HG02885 (cell line): ENCODE results near the gene TUBA1B.
A peak's percentile ranks its signal among the peaks of the same experiment; 100 is the strongest.
"Not testable (repeated sequence)": the region's sequence is repeated elsewhere in the genome, so short reads cannot be mapped to it uniquely, and the experiment has no call there.

Experiments
- ATAC-seq: cut with Tn5 transposase; IDR thresholded peaks from one replicate; pipeline ENCODE4 v1.9.1; 2021; ENCODE audit warnings: mild to moderate bottlenecking; ENCODE audit not compliant: unreplicated experiment, poor library complexity

The TUBA1B gene

DNA sequence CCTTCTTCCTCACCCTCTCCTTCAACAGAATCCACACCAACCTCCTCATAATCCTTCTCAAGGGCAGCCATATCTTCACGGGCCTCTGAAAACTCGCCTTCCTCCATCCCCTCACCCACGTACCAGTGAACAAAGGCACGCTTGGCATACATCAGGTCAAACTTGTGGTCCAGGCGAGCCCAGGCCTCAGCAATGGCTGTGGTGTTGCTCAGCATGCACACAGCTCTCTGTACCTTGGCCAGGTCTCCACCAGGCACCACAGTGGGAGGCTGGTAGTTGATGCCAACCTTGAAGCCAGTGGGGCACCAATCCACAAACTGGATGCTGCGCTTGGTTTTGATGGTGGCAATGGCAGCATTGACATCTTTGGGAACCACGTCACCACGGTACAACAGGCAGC is 3.2 kb downstream of the TUBA1B start:
- ATAC-seq = not testable (repeated sequence)

DNA sequence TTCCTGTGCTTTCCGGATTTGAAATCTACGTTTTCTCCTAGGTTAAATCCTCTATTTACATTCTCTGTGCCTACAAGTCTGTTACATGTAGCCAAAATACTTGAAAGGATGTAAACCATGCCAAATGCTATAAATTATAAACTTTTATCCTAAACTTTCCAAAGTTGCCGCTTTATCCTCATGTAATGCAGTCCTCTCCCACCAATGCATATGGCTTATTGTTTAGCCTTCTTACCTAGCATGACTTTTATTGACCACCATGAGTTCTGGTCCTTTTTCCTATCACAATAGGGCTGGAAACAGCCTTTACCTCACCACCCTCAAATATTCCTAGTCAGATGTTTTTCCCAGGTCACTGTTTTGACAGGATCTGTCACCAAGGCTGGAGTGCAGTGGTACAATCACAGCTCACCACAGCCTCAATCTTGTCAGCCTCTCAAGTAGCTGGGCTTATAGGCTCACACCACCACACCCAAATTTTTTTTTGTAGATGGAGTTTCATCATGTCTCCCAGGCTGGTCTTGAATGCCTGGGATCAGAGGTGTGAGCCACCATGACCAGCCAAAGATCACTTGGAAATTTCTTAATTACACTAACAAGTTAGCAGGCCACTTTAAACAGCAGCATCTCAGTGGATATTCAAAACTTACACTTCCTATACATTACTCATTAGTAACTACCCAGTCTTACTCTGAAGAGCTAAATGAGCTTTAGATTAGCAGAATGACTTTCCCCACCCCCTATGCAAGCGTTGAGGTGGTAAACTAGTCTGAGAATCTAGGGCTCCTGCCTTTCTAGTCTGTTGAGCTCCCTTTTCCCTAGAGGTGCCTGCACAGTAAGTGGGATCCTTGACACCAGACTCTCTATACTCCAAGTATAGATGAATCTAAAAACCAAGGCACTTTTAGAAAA is 4.1 kb downstream of the TUBA1B start:
- no peak for ATAC-seq

DNA sequence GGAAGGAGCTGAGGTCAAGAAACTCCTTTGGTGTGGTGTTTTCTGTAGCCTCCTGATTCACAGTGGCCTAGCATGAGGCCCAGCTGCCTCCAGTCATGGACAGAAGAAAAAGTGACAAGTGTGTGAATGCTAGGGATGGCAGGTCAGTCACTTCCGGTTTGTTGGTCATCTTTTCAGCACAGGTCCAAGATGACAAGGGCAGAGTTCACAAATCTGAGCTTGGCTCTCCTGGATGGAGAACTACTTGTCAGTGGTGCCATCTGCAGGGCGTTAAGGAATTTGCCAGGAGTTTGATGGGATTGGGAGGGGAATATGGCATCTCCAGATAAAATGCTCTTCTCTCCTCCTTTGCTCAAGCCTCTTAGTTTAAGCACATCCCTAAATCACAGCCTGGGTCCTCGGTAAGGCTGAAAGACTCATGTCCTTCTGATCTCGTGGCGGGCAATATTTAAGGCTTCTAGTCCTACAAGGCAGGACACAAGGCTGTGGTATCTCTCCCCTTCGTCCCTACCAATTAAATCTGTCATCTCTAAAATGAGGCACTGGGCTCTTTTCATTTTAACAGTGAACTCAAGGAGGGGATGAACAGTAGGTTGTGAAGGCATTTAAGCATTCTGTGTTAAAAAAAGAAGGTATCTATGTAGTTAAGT is 10.0 kb downstream of the TUBA1B start:
- ATAC-seq = no peak

DNA sequence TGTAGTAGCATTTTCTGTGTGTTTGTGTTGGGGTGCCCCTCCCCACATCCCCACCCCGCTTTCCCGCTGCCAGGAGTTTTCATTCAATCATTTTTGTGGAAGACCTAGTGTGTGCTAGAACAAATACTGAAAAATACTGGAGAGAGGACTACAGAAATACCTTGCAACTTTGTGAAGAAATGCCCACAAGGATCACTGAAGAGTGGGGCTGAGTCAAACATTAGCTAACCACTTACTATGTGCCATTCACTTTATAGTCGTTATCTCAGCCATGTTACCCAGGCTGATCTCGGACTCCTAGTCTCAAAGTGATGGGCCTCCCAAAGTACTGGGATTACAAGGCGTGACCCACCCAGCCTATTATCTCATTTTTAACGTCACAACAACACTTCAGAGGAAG is 20.0 kb downstream of the TUBA1B start:
- no peak for ATAC-seq

DNA sequence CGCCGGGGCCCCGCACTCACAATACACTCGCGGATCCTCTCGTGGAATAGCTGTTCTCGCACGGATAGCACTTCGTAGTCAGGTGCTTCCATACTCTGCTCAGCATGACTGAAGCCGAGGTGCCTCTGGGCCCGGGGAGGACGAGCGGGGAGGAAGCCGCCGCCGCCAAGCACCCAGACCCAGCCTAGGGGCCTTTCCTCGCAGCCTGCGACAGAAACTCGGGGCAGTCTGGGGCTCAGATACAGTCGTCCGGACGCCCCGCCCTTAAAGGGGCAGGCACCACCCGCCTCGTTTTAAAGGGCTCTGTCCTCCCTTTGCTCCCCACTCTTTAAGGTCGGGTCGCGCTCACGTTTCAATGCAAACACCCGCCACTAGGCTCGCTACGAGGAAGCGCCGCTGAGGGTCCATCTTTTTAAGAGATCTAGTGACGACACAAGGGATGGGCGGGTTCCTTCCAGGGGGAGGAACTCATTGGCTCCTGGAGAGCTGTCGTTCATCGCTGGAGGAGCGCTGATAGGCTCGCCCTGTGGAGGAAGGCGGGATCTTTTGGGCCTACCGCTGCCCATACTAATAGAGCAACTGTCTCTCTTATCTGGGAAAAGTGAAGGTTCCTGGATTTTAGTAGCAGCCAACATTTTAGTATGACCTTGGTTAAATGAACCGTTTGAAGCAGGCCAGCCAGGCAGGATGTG is 20.6 kb downstream of the TUBA1B start, which contains the start of gene LMBR1L:
LMBR1L (minus strand) TSS at position 384 of the 692 bp plus-strand sequence; CDS start at position 92, 292 bp downstream.
- peak; percentile 99 for ATAC-seq

DNA sequence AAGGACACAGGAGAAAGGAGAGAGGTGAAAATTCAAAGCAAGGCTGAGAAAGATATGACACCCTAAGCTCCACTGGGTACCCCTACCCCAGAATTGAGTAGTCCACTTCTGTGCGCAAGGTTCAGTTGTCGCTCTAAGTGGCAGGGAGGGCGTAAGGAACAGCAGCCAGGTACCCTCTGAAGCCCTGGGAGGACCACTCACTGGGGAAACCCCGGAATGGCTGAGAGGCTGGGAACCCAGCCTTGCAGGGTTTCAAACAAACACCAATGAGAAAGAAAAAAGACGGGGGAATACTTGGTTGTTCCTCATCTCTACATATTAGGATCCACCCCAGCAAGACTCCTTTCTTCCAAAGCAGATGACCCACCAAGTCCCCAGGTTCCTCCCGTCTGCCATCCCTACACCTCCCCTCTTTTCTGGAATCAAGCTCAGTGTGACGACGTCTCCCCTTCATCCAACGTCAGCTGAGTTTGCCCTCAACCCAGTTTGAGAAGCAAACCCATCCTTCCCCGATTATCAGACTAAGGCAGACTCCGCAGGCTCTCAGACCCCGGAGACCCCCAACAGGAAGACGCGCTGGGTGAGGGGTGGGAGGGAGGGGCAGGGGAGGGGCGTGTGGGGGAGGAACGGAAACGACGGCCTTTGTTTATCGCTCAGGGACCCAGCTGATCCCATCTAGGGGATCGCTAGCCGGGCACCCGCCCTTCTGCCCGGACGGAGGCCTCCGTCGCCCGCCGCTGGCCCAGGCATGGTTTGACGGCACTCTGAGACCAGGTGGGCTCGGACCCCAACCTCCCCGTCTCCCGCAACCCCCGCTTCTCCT is 21.3 kb downstream of the TUBA1B start:
- ATAC-seq = no peak

DNA sequence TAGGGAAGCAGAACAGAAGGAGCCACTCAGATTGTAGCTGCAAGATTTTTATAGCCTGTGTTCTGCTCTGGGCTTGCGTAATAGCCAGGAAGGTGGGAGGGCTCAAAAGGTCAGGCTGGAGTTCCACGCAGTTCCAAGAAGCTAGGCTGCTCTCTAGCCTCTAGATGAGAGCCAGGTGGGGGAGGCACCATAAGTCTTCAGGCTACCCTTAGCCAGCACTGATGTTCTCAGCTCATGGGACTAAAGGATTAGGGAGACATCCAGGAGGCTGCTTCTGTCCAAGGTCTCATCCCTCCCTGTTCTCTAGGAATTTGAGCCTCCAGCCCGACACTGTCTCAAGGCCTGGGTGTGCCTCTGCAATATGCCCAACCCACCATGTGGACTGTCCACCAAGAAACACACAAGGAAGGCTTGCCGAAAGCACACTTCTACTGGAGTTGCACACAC is 22.2 kb downstream of the TUBA1B start:
- no peak for ATAC-seq

DNA sequence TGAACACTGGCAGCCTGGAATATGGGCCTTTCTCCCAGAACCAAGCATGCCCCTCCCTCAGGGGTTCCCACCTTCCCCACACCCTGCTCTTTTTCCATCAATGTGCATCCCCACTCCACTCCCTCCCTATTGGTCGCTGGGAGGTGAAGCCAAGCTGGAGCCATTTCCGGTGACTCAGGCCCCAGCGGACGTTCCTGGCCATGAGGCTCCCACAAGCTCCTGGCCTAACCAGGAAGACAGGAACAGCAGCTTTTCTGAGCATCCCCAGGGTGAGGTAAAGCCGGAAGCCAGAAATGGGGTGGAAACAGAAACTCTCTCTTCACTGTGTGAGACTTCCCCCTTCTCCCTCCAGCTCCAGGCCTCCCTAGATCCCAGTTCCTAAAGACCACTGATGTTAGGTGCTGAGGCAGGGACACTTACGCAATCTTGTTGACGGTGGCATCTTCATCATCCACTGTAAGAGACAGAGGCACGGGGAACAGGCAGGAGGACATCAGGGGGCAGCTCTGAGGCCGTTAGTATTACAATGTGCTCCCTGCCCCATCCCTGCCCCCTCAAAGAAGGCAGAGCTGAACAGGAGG is 25.6 kb downstream of the TUBA1B start:
- ATAC-seq = no peak

DNA sequence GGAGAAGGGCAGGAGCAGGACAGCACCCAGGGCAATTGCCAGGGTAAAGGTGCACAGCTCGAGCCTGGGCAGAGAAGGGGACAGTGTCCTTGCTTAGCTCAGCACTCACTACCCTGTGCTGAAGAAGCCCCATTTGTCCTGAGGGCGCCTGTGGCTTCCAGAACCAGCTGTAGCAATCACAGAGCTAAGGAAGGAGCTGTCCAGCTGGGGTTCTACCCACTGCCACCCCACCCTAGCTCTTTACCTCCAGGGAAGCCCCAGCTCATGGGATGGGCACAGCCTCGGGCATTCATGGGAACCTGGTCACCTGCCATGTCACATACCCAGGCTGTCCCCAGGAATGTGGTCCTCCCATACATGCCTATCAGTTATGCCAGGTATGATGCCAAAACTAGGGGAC is 26.4 kb downstream of the TUBA1B start:
- ATAC-seq = no peak

DNA sequence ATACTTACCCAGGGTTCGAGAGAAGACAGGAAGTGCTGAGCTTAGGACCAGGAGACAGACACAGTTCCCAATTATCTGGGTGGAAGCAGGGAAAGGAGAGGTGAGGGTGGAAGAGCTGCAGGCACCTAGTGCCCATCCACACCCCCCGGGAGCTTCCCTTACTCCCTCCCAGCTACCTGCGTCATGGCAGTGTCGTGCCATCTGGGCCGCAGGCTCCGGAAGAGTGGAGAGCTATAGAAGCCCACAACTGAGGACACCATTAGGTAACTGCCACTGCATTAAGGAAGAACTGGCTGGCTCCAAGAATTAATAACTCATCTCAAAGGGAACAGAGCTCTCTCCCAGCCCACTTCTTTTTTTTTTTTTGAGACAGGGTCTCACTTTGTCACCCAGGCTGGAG is 30.8 kb downstream of the TUBA1B start:
- ATAC-seq = no peak

DNA sequence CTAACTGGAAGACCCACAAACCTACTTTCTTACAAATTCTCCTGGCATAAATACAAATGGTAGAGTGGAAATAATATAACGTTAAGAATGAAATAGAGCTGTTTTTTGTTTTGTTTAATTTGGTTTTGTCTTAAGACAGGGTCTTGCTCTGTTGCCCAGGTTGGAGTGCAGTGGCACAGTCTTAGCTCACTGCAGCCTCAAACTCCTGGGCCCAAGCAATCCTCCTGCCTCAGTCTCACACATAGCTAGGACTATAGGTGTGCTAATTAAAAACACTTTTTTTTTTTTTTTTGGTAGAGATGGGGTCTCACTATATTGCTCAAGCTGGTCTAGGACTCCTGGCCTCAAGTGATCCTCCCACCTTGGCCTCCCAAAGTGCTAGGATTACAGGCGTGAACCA is 32.5 kb downstream of the TUBA1B start:
- no peak for ATAC-seq

DNA sequence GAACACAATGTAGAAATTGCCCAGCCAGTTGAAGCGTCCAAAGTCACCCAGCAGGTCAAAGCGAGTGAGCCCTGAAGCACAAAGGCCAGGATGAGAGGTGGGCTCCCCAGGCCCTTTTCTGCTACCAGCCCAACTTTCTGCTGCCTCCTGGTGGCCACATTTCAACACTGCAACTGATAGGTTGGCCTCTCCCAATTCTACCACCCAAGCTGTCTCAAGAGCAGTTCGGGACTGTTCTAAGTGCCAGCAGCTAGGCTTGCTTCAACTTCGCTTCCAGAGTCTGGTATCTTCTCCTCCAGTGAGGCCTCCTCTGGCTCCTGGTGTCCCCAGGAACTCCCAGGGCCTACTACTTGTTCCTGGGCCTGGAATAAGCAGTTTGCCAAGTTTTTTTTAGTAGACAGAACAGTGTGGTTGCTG is 33.2 kb downstream of the TUBA1B start:
- ATAC-seq = no peak

DNA sequence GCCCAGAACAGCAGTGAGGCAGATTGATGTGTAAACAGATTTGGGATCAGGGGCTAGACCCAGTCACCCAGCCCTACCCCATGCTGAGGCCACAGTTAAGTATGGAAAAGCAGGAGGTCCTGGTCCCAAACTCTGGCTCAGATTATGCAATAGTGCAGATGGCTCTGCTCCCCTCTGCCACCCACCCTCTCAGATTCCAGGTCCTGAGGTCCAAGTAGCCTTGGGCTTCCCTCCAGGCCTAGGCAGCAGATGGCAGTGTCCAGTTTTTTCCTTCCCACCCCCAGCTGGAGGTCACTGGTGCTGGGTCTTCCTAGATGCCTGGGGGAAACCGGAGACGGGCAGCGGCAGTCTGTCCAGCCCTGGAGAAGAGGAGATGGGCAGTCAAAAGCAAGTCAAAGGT is 33.8 kb downstream of the TUBA1B start:
- no peak for ATAC-seq

DNA sequence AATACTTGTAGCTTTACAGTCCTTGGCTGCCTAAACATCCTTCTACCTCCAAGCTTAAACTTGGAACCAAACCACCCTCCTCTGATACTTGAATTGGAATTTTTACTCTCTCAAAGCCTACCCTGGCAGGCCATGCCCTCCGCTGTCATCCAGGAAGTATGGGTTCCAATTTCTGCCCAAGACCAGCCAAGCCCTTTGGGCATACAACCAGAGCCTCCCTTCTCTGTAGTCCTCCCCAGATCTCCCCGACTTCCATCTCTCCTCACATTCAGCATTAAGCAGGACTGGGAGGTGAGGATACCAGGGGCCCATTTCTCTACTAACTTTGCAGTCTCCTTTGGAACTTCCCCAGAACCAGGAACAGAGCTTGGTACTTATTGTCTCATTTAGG is 36.2 kb downstream of the TUBA1B start:
- ATAC-seq = no peak

DNA sequence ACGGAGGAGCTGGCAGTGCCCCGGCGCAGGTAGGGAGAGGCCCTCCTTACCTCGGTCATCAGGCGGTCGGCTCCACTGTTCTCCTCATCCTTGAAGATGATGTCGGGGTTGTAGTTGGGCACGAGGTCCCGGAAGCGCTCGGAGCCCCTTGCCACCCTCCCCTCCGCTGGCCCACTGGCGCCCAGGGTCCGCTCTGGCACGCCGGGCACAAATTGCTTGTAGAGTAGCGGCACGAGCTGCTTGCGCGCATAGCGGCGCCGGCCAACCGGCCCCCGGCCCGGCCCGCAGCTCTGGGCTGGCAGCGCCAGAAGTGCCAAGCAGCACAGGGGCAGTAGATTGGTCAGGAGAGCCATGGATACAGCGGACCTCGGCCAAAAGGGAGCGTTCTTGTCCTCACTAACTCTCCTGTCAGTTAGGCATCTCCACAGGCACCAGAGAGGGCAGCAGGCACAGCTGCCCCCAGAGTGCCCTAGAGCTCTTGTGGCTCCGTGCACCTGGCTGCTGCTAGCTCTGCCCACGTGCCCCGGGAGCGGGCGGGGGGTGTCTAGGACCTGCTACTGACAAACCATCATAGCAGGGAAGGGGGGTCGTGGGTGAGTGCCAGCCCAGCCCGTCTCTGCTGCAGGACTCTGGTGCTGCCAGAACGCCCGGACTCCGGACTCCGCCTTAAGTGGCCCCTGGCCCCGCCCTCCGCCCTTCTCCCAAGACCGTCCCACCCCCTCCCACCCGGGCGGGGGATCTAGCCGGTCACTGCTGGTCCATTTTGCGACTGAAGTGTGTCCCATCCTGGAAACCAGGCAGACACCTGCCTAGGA is 36.8 kb downstream of the TUBA1B start, which contains the start of gene DHH:
DHH (minus strand) TSS at position 642 of the 815 bp plus-strand sequence; CDS start at position 353, 289 bp downstream.
- ATAC-seq = no peak

DNA sequence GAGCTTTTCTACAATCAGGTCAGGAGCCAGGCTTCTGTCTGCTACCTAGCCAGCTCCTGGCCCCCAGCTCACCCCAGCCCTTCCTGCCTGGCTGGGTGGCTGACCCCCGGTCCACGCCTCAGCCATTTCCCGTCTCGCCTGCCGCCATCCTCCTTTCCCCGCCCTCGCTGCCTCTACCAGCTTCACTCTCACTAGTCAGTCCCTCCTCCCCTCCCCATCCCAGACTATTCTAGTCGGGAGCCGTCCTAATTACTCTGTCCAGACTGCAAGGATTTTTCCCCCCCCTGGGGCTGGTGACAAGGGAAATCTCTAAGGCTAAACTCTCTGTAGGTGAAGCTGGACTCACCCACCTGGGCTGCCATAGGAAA is 37.4 kb downstream of the TUBA1B start:
- ATAC-seq = no peak

DNA sequence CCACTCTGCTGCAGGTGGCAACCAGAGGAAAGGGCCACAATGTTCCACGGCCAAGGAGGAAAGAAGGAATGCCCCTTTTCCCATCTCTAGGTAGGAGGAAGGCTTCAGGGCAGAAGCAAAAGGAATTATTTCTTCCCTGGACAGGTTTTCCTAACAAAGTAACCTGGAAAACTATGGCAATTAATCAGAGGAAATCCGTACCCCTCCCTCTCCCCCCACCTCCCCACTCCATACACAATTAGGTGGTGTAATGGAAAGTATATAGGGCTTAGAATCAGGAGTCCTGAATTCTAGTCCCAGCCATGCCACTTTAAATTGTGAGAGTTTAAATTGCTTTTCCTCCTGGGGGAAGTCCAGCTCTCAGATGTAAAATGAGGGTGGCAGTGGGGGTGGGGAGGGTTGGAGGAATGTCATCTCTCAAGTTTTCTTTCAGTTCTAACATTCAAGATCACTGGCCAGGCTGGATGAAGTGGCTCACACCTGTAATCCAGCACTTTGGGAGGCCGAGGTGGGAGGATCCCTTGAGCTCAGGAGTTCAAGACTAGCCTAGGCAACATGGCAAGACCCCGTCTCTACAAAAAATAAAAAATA is 38.3 kb downstream of the TUBA1B start:
- no peak for ATAC-seq

DNA sequence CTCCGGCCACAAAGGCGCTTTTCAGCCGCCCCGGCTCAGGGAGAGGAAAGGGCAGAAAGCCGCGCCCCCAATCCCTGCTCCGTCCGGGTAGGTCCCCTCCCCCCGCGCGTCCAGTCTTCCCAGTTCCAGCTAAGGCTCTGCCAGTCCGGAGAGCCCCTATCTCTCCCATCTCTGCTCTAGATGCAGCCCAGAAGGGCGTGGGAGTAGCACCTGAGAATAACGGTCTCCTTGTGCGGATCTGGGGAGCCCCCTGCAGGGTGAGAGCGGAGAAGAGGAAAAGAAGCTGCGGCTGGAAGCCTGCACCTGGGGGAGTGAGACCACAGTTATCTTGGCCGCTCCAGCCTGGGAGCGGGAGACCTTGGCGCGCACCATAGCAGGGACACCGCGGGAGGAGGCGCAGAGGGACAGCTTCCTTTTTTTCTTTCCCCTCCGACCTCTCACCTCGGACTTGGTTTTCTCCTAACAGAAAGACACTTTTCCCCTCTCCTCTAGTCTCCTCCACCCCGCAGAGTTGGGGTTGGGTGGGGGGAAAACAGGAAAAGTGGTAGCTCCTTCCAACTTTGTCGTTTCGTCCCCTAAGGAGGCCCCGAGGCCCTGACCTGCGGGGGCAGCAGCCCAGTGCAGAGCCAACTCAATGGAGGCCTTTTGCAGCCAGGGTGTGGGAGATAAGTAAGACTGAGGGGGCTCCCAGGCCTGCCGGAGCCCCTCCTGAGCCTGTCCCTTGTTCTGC is 38.9 kb downstream of the TUBA1B start:
- ATAC-seq = no peak
